ENCODE measurements around the gene AGAP1. TPM values are rescaled to one million over a fixed set of nuclear protein-coding genes. Genes with fewer than 3 reads are reported as not detected.
A peak's percentile ranks its signal among the peaks of the same experiment; 100 is the strongest.

Gene AGAP1
- total and polyA plus RNA-seq, 2 donors from 2014 or later: 8.1 to 44.5 TPM

- H3K36me3 ChIP-seq (ENCODE audit: control insufficient read depth in 2 of 3, insufficient read depth in 3 of 3, low read length in 3 of 3): no peaks in the 10 kb centered on the region
- no peaks in the 10 kb centered on the region for H3K9me3 ChIP-seq (ENCODE audit: control insufficient read depth in 2 of 3, insufficient read depth in 1 of 3, low read length in 3 of 3)
- no peak overlapping the region for H3K9ac ChIP-seq (ENCODE audit: low read length in 3 of 3)
- intact Hi-C loops (cut with DNase I): no loop called here
- FAIRE-seq (no peak), DNase-seq (peak in 2 of 5 donors; percentile 11 to 53)
- H3K27me3 ChIP-seq (ENCODE audit: control insufficient read depth, insufficient read depth, low read length): no peaks in the 10 kb centered on the region
- no peak overlapping the region for H3K4me3 ChIP-seq (ENCODE audit: low read length in 3 of 3)
- no peak for TF ChIP-seq CTCF (IDR thresholded peaks at IDR 0.05; ENCODE audit: borderline replicate concordance, extremely low read depth, insufficient read depth)
- H3K4me1 ChIP-seq (ENCODE audit: control insufficient read depth in 2 of 3, insufficient read depth in 2 of 3, low read depth in 1 of 3, low read length in 3 of 3): peaks cover 0 to 6% (median 2%) of the 10 kb centered on the region in 3 donors
- no peak overlapping the region for H3K27ac ChIP-seq (ENCODE audit: low read depth in 2 of 2, low read length in 2 of 2)
Measured at GRCh38 chr2:235670974-235671787, 177.3 kb downstream of the AGAP1 start.

- no peak for FAIRE-seq
- peaks cover 0 to 3% (median 0%) of the 10 kb centered on the region in 3 donors for H3K4me1 ChIP-seq (ENCODE audit: control insufficient read depth in 2 of 3, insufficient read depth in 2 of 3, low read depth in 1 of 3, low read length in 3 of 3)
- no peak for TF ChIP-seq CTCF (IDR thresholded peaks at IDR 0.05; ENCODE audit: borderline replicate concordance, extremely low read depth, insufficient read depth)
- no peak for DNase-seq
- no peaks in the 10 kb centered on the region for H3K27me3 ChIP-seq (ENCODE audit: control insufficient read depth, insufficient read depth, low read length)
- H3K9ac ChIP-seq (ENCODE audit: low read length in 3 of 3): no peak overlapping the region
- no peaks in the 10 kb centered on the region for H3K9me3 ChIP-seq (ENCODE audit: control insufficient read depth in 2 of 3, insufficient read depth in 1 of 3, low read length in 3 of 3)
- H3K36me3 ChIP-seq (ENCODE audit: control insufficient read depth in 2 of 3, insufficient read depth in 3 of 3, low read length in 3 of 3): no peaks in the 10 kb centered on the region
- intact Hi-C loops (cut with DNase I): no loop called here
- no peak overlapping the region for H3K4me3 ChIP-seq (ENCODE audit: low read length in 3 of 3)
- H3K27ac ChIP-seq (ENCODE audit: low read depth in 2 of 2, low read length in 2 of 2): no peak overlapping the region
Measured at GRCh38 chr2:235672720-235673119, 178.9 kb downstream of the AGAP1 start.

- intact Hi-C loops (cut with DNase I): no loop called here
- H3K27me3 ChIP-seq (ENCODE audit: control insufficient read depth, insufficient read depth, low read length): no peaks in the 10 kb centered on the region
- no peak for TF ChIP-seq CTCF (IDR thresholded peaks at IDR 0.05; ENCODE audit: borderline replicate concordance, extremely low read depth, insufficient read depth)
- peak in 1 of 5 donors; percentile 29 for DNase-seq
- no peak overlapping the region for H3K9ac ChIP-seq (ENCODE audit: low read length in 3 of 3)
- no peak overlapping the region for H3K27ac ChIP-seq (ENCODE audit: low read depth in 2 of 2, low read length in 2 of 2)
- no peaks in the 10 kb centered on the region for H3K9me3 ChIP-seq (ENCODE audit: control insufficient read depth in 2 of 3, insufficient read depth in 1 of 3, low read length in 3 of 3)
- H3K4me1 ChIP-seq (ENCODE audit: control insufficient read depth in 2 of 3, insufficient read depth in 2 of 3, low read depth in 1 of 3, low read length in 3 of 3): peaks cover 0 to 1% (median 0%) of the 10 kb centered on the region in 3 donors
- no peaks in the 10 kb centered on the region for H3K36me3 ChIP-seq (ENCODE audit: control insufficient read depth in 2 of 3, insufficient read depth in 3 of 3, low read length in 3 of 3)
- H3K4me3 ChIP-seq (ENCODE audit: low read length in 3 of 3): no peak overlapping the region
- no peak for FAIRE-seq
Measured at GRCh38 chr2:235674146-235674545, 180.3 kb downstream of the AGAP1 start.

All from kidney (tissue), 14 donors.